ENCODE results near the gene SORCS3. TPM values are rescaled to one million over a fixed set of nuclear protein-coding genes. Genes with fewer than 3 reads are reported as not detected.

SORCS3 gene
- total RNA-seq, 1 experiment from 2014 or later: not detected

GRCh38 chr10:104780165-104780564 is 139.1 kb downstream of the SORCS3 start:
- H3K9me3 ChIP-seq (ENCODE audit: control insufficient read depth, insufficient read depth, low read depth, low read length): no peaks in the 10 kb centered on the region
- ATAC-seq (no peak), DNase-seq (ENCODE audit: low read depth, low spot score) (no peak)
- H3K4me3 ChIP-seq (ENCODE audit: low read depth in 2 of 2, low read length in 2 of 2): no peak overlapping the region
- no peak overlapping the region for H3K27ac ChIP-seq (ENCODE audit: low read length)
- CTCF ChIA-PET: no interaction called here
- no peaks in the 10 kb centered on the region for H3K36me3 ChIP-seq (ENCODE audit: control insufficient read depth, insufficient read depth, low read length)
- intact Hi-C loops (cut with micrococcal nuclease; ENCODE audit: unreplicated experiment): no loop called here
- POLR2A ChIA-PET: no interaction called here
- no TSS peak for BruUV-seq (replicated peaks)
- H3K4me1 ChIP-seq (ENCODE audit: control insufficient read depth, insufficient read depth, low read length): no peaks in the 10 kb centered on the region
- H3K27me3 ChIP-seq (ENCODE audit: control insufficient read depth, insufficient read depth, low read length): peaks cover 8% of the 10 kb centered on the region; the same call in 1 of the 2 replicates
- TF ChIP-seq REST (IDR thresholded peaks at IDR 0.05; ENCODE audit: insufficient read depth in 1 of 2, low read depth in 2 of 2, low read length in 1 of 2) (no peak), POLR2AphosphoS5 (IDR thresholded peaks at IDR 0.05; ENCODE audit: low read depth, low read length) (no peak), SIN3A (IDR thresholded peaks at IDR 0.05; ENCODE audit: borderline replicate concordance, insufficient read depth, low read depth, low read length) (no peak), CTCF (IDR thresholded peaks at IDR 0.05) (no peak), TCF7L2 (IDR thresholded peaks at IDR 0.05; ENCODE audit: low read depth, low read length) (no peak)
- in situ Hi-C loops (cut with HindIII; ENCODE audit: low pct_unique_long_range_greater_than_20kb, low sequenced_read_pairs): no loop called here

- no peak for ATAC-seq
- DNase-seq (ENCODE audit: low read depth, low spot score): no peak
- peaks cover 6% of the 10 kb centered on the region; the same call in 1 of the 2 replicates for H3K27me3 ChIP-seq (ENCODE audit: control insufficient read depth, insufficient read depth, low read length)
- no peak overlapping the region for H3K4me3 ChIP-seq (ENCODE audit: low read depth in 2 of 2, low read length in 2 of 2)
- no peak overlapping the region for H3K27ac ChIP-seq (ENCODE audit: low read length)
- H3K36me3 ChIP-seq (ENCODE audit: control insufficient read depth, insufficient read depth, low read length): no peaks in the 10 kb centered on the region
- H3K4me1 ChIP-seq (ENCODE audit: control insufficient read depth, insufficient read depth, low read length): no peaks in the 10 kb centered on the region
- POLR2A ChIA-PET: no interaction called here
- in situ Hi-C loops (cut with HindIII; ENCODE audit: low pct_unique_long_range_greater_than_20kb, low sequenced_read_pairs): no loop called here
- CTCF ChIA-PET: no interaction called here
- TF ChIP-seq POLR2AphosphoS5 (IDR thresholded peaks at IDR 0.05; ENCODE audit: low read depth, low read length): no peak
- no peak for TF ChIP-seq REST (IDR thresholded peaks at IDR 0.05; ENCODE audit: insufficient read depth in 1 of 2, low read depth in 2 of 2, low read length in 1 of 2)
- no peak for TF ChIP-seq TCF7L2 (IDR thresholded peaks at IDR 0.05; ENCODE audit: low read depth, low read length)
- no peak for TF ChIP-seq SIN3A (IDR thresholded peaks at IDR 0.05; ENCODE audit: borderline replicate concordance, insufficient read depth, low read depth, low read length)
- TF ChIP-seq CTCF (IDR thresholded peaks at IDR 0.05): no peak
- no peaks in the 10 kb centered on the region for H3K9me3 ChIP-seq (ENCODE audit: control insufficient read depth, insufficient read depth, low read depth, low read length)
- intact Hi-C loops (cut with micrococcal nuclease; ENCODE audit: unreplicated experiment): no loop called here
- BruUV-seq (replicated peaks): no TSS peak
Observed at GRCh38 chr10:104780946-104781595, 140.0 kb downstream of the SORCS3 start.
